Raji (cell line): ENCODE results near the gene BCL11A.

Experiments used
- POLR2A ChIP-seq: IDR thresholded peaks from 2 replicates; pipeline ENCODE4 v1.6.1; 2011; ENCODE audit warnings: low read depth, low read length, control low read depth; ENCODE audit not compliant: insufficient read depth

BCL11A gene

DNA sequence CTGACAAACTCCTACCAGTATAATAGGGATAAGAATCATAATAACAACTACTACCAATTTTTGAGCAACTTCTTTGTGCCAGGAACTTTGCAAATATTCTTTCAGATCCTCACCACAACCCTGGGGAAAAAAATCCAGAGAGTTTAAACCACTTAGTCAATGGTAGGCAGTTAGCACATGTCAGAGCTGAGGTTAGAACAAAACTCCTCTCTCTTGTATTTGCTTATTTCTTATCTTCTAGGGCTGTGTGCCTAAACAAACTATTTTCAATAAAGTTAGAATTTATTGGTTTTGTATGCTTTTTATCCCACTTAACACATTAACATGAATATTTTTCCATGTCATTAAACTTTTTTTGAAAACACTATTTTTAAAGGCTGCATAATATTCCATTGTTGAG lies 127.1 kb downstream of the BCL11A start:
- no peak for TF ChIP-seq POLR2A

DNA sequence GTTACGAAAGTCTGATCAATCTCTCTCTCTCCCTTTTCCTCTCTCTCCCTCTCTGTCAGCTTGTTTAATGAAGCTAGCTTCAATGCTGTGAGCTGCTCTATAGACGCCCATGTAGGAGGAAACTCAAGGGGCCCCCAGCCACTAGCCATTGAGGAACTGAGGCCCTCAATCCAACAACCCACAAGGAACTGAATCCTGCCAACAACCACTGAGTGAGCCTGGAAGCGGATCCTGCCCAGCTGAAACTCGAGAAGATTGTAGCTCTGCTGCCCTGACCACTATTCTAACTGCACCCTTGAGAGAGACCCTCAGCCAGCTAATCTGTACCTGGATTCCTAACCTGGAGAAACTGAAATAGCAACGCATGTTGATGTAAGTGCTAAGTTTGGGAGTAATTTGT lies 129.2 kb downstream of the BCL11A start:
- no peak for TF ChIP-seq POLR2A

DNA sequence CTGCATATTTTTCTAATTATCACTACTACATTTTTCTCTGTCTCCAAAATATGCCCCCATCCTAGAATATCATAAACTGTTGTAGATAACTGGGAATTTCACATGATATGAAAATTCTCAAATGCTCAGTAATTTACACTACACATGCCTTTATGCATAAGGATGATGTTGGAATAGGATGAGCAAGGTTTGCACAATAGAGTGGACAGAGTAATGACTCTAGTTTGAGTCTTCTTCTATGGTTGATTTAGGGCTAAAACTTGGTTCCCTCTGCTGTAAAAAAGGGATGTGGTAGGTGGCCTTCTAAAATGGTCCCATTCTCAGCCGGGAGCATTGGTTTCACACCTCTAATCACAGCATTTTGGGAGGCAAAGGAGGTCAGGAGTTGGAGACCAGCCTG lies 129.9 kb downstream of the BCL11A start:
- no peak for TF ChIP-seq POLR2A

DNA sequence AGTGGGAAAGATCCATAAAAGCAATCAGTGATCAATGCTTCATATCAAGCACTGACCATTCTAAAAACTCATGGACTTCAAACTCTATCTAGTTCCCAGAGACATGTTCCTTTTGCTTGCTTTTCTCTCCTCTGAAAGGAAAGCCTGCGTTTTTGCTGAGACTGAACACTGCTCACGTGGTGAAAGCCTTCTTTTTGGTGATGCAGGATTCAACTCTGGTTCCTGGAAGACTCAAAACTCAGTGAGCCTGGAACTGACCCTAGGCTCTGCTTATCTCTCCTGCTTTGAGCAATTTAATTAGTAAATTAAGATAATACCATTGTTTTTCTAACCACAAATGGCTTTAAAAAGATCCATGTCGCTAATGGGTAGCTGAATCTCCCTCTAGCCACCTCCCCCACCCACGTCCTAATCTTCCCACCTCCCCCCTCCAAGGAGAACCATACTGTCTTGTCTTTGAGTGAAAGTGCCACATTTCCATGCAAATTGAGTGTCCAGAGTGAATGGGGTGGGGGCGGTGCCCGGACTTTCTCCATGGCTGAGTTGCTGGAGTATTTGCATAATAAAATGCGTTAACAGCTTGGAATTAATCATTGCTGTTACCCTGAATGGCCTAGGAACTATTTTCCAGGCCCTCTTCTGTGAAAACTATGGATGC lies 130.5 kb downstream of the BCL11A start:
- TF ChIP-seq POLR2A: no peak

DNA sequence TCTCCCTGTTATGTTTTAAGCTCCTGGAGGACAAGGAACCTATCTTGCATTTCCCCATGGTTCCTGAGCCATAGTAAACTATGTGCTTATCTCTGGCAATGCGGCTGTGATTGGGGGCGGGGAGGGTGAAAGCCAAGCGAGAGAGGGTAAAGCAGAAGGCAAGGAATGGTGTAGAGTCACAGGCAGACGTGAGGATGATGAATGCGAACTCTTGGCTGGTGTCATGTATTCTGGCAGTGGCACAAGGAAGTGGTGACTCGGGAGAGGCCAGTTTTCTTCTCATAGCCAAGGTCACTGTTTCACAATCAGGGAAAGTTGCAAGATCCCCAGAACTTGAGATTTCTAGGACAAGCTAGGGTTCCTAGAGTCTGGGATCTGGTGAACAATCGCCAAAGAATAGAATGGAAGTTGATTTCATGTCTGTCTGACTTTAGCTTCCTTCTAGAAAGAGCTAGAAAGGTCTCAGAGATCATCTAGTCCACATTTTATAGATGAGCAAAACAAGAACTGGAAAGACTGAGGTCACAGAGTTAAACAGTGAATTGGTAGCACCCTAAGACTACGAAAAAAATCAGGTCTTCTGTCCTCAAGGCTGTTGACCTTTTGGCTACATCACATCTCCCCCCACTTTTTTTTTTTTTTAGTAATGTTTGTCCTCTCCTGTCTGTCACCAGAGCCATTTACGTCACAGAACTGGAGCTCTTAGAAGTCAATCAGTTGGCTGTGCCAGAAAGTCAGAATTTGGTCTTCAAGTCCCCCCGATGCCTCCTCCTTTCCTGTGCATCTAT lies 137.0 kb downstream of the BCL11A start:
- no peak for TF ChIP-seq POLR2A

DNA sequence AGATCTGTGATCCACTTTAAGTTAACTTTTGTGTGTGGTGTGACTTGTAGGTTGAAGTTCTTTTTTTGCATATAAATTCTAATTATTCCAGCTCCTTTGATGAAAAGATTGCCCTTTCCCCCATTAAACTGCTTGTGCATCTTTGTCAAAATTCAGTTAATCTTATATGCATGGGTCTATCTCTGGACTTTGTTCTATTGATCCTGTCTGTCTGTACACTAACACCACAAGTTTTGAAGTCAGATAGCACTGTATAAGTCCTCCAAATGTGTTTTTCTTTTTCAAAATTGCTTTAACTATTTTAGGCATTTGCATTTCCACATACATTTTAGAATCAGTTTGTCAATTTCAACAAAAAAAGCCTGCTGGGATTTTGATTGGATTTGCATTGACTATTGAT lies 137.6 kb downstream of the BCL11A start:
- TF ChIP-seq POLR2A: no peak

DNA sequence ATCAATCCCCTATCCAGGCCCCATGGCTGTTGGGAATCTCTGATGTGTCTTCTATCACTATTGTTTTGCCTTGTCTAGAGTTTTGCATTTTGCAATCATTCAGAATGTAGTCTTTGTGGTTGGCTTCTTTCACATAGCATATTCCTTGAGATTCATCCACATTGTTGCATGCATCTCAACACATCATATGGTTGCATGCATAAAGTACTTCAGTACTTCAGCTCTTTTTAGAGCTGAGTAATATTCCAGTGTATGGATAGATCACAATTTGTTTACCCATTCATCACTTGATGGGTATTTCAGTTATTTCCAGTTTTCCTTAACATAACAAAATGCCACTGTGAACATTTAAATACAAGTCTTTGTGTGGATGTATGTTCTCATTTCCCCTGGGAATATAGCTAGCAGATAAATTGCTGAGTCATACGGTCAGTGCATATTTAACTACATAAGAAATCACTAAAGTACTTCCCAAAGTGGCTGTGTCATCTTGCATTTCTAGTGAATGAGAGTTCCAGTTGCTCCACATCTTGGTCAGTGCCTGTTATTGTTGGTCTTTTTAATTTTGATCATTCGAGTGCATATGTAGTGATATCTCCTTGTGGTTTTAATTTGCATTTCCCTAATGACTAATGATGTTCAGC lies 138.8 kb downstream of the BCL11A start:
- no peak for TF ChIP-seq POLR2A

DNA sequence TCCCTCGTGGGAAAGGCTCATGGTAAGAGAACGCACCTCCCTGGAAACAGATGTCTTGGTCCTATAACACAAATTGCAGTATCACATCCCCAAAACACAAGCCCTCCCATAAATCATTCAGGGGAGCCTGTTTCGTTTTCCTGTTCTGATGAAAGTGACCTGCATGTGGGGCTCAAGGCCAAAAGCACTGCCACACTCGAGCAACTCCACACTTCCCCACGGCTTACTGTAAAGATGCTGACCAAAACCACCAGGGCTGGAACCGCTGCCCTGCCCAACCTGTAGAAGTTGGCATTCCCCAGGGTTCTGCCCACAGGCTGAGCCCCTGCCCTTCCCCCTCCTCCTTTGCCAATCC lies 139.7 kb downstream of the BCL11A start:
- no peak for TF ChIP-seq POLR2A

DNA sequence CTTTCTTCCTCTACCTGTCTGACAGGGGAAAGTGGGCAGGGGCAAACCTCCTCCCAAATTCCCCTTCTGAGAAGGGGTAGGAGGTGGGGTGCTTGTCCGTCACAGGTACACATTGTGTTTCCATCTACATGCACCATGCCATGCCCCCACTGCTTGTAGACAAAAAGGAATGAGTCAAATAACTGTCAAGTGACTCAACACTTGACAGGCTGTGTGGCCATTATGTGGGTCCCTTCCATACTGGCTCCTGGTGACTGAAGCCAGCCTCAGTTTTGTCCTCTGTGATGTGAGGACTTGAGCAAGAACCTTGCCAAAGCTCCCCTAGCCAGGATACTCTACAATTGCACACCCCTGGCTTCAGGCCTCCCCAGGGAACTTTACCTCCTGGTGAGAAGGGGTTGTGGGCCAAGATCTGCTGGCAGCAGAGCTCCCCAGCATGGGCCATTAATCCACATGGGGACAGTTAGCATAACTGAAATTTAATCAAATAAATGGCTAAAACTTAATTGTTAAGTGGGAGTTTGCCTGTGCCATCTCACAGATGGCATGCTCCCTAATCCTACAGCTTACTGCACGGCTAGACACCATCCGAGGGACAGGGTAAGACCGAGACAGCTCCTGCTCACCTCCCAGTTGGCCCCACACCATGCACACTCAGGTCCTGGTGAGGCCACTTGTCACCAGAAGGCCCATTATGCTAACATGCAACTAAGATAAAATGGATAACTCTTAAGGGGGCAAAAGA lies 140.2 kb downstream of the BCL11A start:
- no peak for TF ChIP-seq POLR2A

DNA sequence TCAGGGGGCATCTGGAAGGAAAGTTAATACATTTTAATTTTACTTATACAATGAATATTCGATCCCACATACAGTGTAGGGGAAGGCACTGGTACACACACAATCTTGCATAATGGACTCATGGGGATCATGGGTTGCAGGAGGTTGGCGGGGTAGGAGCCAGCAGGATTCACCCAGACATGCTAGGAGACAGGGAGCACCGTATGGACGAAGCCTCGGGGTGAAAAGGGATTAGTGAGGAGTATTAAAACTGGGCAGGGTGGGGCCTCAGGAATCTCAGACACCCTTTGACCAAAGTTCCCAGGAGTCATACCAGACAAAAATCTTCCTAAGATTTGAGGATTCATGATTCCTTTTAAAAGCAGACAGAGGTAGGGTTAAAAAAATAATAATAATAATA lies 140.8 kb downstream of the BCL11A start:
- TF ChIP-seq POLR2A: no peak

DNA sequence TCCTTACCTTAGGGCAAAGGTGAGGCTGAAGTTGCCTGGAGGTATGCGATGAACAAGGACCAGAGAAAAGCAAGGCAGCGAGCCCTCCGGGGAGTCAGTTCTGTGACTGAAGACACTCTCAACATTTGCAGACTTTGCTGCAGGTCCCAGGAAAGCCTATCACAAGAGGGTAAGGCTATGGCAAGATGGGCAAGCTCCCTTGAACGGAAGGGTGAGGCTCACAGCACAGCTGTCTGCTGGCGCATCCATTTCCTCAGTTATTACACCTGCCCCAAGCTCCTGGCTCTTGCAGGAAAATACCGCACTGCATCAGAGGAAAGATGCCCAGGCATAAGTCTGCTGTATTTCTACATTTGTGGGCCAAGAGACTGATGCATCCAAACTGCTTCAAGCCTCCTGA lies 141.4 kb downstream of the BCL11A start:
- no peak for TF ChIP-seq POLR2A

DNA sequence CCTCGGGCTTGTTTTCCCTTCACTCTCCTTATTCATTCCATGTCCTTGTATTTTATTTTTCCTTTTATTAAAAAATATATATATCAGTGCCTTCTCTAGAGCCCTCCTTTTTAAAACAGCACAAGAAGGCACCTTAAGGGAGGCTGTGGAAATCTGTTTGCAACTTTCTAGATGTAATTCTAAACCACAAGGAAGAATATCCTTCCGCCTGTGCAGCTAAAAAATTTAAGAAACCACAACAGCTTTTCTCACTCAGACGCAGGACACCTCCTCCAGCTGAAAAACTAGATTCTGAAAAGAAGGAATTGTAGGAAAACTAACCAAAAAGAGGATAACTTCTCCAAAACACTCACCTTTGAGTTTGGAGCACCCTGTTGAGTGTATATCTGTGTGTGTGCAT lies 142.2 kb downstream of the BCL11A start:
- TF ChIP-seq POLR2A: no peak

DNA sequence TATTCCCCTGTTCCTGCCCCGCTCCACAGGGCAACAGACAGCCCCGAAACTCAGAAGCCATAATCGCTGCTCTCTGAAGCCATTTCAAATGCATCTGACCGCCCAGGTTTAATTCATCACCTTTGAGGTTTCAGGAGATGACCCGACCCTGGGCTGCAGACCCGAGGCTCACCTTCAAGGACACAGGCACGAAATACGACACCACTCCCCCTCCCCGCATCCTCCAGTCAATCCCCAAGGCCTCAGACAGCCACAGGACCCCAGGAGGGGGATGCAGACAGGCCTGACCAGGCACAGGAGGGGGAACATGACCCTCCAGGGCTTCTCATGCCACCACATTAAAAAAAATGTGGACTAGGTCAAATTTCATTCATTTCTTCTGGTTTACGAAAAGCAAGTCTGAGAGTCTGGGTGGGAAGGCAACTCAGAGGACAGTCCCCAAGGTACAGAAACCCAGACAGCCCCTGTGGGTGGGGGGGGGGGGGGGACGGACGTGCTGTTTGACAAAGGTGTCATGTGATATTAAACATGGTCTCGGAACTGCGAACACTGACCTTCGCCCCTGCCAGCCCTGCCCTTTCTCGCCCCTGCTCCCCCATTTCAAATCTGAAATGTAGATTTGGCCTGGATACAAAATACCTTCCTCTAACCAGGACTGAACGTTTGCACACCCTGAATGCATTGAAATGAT lies 142.9 kb downstream of the BCL11A start:
- no peak for TF ChIP-seq POLR2A

DNA sequence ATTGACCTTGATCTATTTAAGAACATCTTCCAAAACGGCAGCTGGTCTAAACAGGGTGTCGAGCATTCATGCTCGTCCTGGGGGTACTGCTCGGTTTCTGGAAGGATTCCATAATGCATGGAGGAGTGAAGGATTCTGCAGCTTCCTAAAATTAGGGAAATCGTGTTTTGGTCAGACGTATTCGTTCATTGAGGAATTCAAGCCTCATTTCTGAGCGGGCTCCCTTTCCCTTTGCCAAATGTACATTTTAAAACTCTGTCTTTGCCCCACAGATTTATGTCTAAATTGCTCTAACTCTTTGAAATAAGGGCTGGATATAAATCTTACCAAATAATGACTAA lies 144.0 kb downstream of the BCL11A start:
- TF ChIP-seq POLR2A: no peak
